ENCODE measurements around the gene SUMO1.
A peak's percentile ranks its signal among the peaks of the same experiment; 100 is the strongest.
"Not testable (repeated sequence)": the region's sequence is repeated elsewhere in the genome, so short reads cannot be mapped to it uniquely, and the experiment has no call there.

The SUMO1 gene

GRCh38 chr2:202238234-202239197, at the start of gene SUMO1:
Gene SUMO1 (minus strand): TSS chr2:202238597. CDS start chr2:202238451, 146 bp downstream.
- peak; percentile 59 for DNase-seq (ENCODE audit: low read depth)

- DNase-seq (ENCODE audit: low read depth): no peak
These were observed 48.2 kb upstream of the SUMO1 start for GRCh38 chr2:202286595-202286994.

DNA sequence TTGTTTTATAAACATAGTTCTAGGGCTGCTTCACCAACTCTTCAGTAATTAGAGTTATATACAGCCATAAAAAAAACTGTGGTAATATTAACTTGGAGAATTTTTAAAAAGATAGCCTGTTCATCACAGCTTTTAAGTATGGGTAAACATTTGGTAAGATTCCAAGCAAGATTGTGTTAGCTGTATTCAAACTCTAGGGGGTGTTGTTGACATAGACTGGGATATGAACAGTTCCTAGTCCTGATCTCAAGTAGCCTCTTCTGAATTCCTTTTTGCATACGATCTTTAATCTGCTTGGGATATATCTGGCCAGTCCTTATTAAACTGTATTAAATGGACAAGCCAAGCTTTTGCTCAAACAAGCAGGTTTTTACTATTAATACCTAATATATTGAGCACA, 40.5 kb upstream of the SUMO1 start:
- DNase-seq (ENCODE audit: low read depth): peak; percentile 60

DNA sequence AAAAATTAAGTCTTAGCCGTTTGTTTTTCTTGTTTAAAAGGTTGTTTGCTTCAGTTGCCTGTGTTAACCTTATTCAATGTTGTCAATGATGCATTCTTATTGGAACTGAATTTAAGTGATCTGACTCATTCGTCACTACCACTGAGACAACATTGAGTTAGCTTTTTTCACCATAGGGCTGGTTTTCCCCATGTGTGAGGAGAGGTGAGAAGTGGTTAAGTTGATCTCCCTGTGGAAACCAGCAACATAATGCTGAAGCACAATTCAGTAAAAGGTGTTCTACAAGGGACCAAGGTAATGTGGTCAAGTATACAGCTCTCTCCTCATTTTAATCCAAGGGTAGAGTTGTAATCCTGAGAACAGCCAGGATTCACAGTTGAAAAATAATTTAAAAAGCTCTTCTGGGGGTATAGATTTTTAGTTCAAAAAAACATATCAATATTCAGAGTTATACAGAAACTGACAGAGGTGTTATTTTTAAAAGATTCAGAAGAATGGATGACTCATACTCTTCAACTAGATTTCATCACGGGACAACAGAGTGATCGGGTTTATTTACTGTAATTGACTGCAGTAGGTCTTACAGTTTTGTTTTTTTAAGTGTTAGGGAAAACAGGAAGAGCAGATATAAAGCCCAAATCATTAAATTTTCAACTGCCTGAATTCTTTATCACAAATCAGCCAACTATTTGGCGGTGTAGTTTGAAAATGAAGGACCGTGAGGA, 39.8 kb upstream of the SUMO1 start:
- peak; percentile 43 for DNase-seq (ENCODE audit: low read depth)

GRCh38 chr2:202276078-202276720, 37.8 kb upstream of the SUMO1 start:
- DNase-seq (ENCODE audit: low read depth): not testable (repeated sequence)

GRCh38 chr2:202270487-202270886, 32.1 kb upstream of the SUMO1 start:
- no peak for DNase-seq (ENCODE audit: low read depth)

DNA sequence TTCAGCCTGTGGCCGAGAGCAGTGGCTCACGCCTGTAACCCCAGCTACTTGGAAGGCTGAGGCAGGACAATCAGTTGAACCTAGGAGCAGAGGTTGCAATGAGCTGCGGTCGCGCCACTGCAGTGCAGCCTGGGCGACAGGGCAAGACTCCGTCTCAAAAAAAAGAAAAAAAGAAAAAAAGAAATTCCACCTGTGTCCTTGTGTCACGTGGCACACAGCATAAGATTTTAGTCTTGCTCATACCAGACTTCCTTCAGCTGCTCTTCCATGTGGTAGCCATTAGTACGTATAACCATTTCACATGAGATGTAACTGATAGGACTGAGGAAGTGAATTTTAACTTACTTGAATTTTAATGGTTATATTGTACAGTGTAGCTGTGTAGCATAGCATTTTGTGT, 31.2 kb upstream of the SUMO1 start:
- no peak for DNase-seq (ENCODE audit: low read depth)

GRCh38 chr2:202267495-202267894, 29.1 kb upstream of the SUMO1 start:
- DNase-seq (ENCODE audit: low read depth): no peak

GRCh38 chr2:202265467-202266277, 27.3 kb upstream of the SUMO1 start, which contains the start of gene NOP58:
Gene NOP58 (plus strand): TSS chr2:202265763. CDS start chr2:202265942, 179 bp downstream.
- peak; percentile 89 for DNase-seq (ENCODE audit: low read depth)

DNA sequence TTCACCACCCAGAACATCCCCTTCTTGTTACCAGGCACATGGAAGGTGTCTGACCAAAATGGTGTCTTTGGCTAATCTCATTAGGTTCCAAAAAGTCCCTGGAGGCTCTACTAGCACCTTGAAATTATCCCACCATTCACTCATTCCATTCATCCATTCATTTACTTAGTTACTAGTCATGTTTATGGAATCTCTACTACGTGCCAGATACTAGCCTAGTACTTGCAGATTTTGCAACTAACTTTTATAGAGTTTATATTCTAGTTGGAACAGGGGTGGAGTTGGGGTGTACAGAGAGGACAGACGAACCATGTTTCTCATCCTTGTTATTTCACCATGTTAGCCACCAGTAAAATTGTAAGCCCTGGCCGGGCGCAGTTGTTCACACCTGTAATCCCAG, 23.1 kb upstream of the SUMO1 start:
- no peak for DNase-seq (ENCODE audit: low read depth)

- DNase-seq (ENCODE audit: low read depth): no peak
These were observed 13.1 kb upstream of the SUMO1 start for GRCh38 chr2:202251494-202251893.

- DNase-seq (ENCODE audit: low read depth): no peak
These were observed 11.3 kb upstream of the SUMO1 start for GRCh38 chr2:202249521-202250253.

DNA sequence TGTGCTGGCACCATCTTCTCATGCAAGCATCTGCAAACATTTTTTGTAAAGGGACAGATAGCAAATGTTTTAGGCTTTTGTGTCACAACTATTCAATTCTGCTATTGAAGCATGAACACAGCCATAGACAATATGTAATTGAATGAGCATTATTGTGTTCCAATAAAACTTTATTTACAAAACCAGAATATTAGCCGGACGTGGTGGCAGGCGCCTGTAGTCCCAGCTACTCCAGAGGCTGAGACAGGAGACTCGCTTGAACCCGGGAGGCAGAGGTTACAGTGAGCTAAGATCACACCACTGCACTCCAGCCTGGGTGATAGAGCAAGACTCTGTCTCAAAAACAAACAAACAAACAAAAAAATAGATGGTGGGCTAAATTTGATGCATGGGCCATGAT, 9.3 kb upstream of the SUMO1 start:
- DNase-seq (ENCODE audit: low read depth): not testable (repeated sequence)

GRCh38 chr2:202237787-202238233, 587 bp downstream of the SUMO1 start:
- DNase-seq (ENCODE audit: low read depth): no peak

GRCh38 chr2:202221873-202222272, 16.5 kb downstream of the SUMO1 start:
- DNase-seq (ENCODE audit: low read depth): no peak

GRCh38 chr2:202215179-202215578, 23.2 kb downstream of the SUMO1 start:
- no peak for DNase-seq (ENCODE audit: low read depth)

- DNase-seq (ENCODE audit: low read depth): no peak
These were observed 29.9 kb downstream of the SUMO1 start for GRCh38 chr2:202208526-202208925.

DNA sequence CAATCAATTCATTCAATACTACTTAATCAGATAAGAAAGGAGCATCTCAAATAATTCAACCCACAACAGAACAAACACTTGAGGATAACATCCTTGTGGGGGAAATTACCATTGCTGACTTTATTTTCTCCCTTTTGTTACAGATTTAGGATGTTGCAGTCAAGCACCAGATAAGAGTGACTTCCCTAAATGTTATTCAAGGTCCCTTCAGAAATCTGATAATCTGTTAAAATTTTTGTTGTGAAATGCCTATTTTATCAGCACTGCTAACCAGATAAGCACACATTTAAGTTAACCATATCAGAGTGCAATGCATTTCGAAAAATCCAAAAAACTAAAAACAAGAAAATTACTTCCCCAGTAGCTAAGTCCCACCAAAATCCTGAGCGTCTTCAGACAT, 33.5 kb downstream of the SUMO1 start:
- DNase-seq (ENCODE audit: low read depth): no peak

DNA sequence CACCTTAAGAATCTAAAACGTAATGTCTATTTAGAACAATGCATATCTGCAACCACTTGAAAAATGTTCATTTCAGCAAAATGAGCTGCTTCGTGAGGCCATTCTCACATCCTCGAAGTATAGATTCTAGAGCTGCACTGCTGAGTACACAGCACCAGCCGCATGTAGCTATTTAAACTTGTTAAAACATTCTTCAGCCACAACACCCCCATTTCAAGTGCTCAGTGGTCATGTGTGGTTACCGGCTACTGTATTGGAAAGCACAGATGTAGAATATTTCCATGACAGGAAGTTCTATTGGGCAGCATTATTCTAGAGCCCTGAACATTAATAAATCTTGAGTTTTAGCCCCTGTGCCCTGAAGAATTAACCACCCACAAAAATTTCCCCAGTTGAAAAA, 35.0 kb downstream of the SUMO1 start:
- DNase-seq (ENCODE audit: low read depth): no peak

DNA sequence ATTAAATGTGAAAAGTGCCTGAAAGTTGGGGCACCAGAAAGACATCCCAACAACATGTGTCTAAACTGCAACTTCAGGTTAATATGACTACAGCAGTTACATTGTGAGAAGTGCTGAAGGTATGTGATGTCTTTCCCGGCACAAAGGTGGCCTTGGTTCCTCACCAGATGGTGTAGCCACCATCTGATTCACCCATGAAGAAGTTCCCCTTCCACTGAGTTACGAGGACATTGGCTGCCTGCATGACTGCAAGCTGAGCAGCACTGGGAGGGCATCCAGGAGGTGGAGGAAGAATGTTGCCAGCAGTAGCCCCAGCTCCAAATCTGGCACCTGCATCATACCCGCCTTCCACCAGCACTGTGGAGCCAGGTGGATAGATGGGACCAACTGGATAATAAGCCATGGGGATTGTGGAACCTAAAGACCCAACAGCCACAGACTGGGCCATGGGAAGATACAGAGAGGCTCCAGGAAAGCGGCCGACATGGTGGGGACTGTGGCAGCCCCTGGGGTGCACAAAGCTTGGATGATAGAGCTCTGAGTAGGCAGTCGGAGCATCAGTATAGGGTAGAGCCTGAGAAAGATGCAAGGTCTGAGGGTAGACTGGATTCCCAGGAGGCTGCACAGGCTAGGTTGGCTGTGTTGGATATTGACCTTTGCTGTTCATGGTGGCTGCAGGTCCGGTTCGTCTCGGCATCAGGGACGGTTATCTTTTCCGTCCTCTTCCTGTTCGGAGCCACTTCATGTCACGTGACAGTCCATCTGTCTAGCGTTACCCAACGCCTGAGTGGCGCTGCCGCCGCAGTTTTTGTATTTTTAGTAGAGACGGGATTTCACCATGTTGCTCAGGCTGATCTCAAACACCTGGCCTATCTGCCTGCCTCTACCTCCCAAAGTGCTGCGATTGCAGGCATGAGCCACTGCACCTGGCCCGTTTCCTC, 36.9 kb downstream of the SUMO1 start:
- no peak for DNase-seq (ENCODE audit: low read depth)
